ENCODE measurements around the gene ISG20L2.

ISG20L2 gene

DNA sequence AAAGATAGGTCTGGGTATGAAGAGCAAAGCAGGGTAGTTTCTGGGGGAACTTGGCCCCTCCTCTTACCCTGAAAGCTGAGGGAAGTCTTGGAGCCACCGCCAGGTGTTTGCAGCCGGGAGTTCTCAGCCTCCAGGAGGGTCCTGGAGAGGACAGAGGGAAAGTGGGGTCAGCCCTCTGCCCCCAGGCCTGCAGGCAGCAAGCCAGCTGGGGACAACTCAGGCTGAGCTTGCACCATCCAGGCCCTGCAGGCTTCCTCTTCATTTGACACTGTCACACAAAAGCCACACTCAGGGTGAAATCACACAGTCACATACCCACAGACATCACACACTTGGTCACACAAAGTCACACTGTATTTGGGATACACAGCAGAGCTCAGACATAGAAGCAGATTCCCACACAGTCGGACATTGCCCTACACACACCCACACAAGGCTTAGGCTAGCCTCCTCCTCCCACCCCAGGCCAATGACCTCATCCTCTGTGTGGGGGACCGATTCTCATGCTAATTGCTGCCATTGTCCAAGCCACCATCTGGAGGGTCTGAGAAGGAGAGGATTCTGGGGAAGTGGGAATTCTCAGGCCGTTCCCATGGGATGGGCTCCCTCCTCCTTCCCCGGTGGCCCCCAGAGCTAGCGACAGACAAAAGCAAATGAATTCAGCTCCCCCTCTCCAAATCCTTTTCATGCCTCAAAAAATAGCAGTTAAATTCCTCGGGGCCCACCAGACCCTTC lies 55.0 kb downstream of the ISG20L2 start:
- TF ChIP-seq, protein P1, sequence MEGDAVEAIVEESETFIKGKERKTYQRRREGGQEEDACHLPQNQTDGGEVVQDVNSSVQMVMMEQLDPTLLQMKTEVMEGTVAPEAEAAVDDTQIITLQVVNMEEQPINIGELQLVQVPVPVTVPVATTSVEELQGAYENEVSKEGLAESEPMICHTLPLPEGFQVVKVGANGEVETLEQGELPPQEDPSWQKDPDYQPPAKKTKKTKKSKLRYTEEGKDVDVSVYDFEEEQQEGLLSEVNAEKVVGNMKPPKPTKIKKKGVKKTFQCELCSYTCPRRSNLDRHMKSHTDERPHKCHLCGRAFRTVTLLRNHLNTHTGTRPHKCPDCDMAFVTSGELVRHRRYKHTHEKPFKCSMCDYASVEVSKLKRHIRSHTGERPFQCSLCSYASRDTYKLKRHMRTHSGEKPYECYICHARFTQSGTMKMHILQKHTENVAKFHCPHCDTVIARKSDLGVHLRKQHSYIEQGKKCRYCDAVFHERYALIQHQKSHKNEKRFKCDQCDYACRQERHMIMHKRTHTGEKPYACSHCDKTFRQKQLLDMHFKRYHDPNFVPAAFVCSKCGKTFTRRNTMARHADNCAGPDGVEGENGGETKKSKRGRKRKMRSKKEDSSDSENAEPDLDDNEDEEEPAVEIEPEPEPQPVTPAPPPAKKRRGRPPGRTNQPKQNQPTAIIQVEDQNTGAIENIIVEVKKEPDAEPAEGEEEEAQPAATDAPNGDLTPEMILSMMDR (IDR thresholded peaks at IDR 0.05; ENCODE audit: low read depth, low read length, missing control alignments): no peak
- no peak for DNase-seq (ENCODE audit: low read depth)
- no peak overlapping the region for H3K4me3 ChIP-seq (ENCODE audit: low read depth, low read length)
- in situ Hi-C loops (cut with HindIII; ENCODE audit: low sequenced_read_pairs): no loop called here

Data from astrocyte of the cerebellum (primary cell).